Measurements from ENCODE around the gene CUL5. TPM values are rescaled to one million over a fixed set of nuclear protein-coding genes. Genes with fewer than 3 reads are reported as not detected.

The CUL5 gene
- total and polyA plus RNA-seq, 2 of the 8 experiments (the other 6 are each of a cell fraction or from before 2014, with no cell fraction given) = 4.9 to 31.8 TPM

- no peak overlapping the region for H2AFZ ChIP-seq (ENCODE audit: low read length)
- H2BK20ac ChIP-seq (ENCODE audit: low read length) = no peak overlapping the region
- no peak overlapping the region for H4K8ac ChIP-seq (ENCODE audit: extremely low read depth, insufficient read depth, low read length)
- H3K36me3 ChIP-seq (ENCODE audit: control insufficient read depth in 2 of 4, insufficient read depth in 4 of 4, low read length in 3 of 4) = no peaks in the 10 kb centered on the region
- H3K23me2 ChIP-seq (ENCODE audit: low read depth, low read length) = no peaks in the 10 kb centered on the region; the same call in 1 of the 2 replicates
- no peak overlapping the region for H2AK5ac ChIP-seq (ENCODE audit: low read depth, low read length)
- 92% methylated on average over 7 of the region's 7 CpGs; no CpG with 5 or more reads in 1 of the 2 experiments for WGBS, 2 experiments (ENCODE audit: extremely low coverage in 1 of 2, insufficient coverage in 1 of 2, insufficient read length in 1 of 2, insufficient replicate concordance in 2 of 2, low coverage in 1 of 2, low lambda C conversion rate in 2 of 2, missing lambda C conversion rate in 1 of 2)
- no peak for DNase-seq (ENCODE audit: low read depth in 1 of 2, low spot score in 2 of 2)
- H2BK5ac ChIP-seq (ENCODE audit: low read depth, low read length) = no peak overlapping the region
- H3K14ac ChIP-seq (ENCODE audit: insufficient read length) = no peak overlapping the region
- peaks cover 0 to 3% of the 10 kb centered on the region in 2 experiments for H4K20me1 ChIP-seq (replicated peaks in 1 of 2; ENCODE audit: control insufficient read depth in 1 of 2, insufficient read depth in 2 of 2, low read length in 2 of 2)
- no peak overlapping the region for H3K18ac ChIP-seq (ENCODE audit: extremely low read depth, low read length)
- no peaks in the 10 kb centered on the region for H3K27me3 ChIP-seq (replicated peaks in 1 of 4; ENCODE audit: control insufficient read depth in 3 of 4, extremely low read depth in 1 of 4, insufficient read depth in 3 of 4, low read length in 3 of 4)
- peaks cover 3 to 86% of the 10 kb centered on the region in 2 experiments; a peak in 2 of 4 replicates for H3K79me2 ChIP-seq (ENCODE audit: control insufficient read depth in 1 of 2, insufficient read depth in 2 of 2, low read length in 2 of 2)
- no peak overlapping the region for H3K4ac ChIP-seq (replicated peaks; ENCODE audit: insufficient read length, low read depth, low read length)
- no peak overlapping the region for H2BK15ac ChIP-seq (ENCODE audit: low read length)
- no peaks in the 10 kb centered on the region; a peak in 1 of 7 replicates for H3K4me1 ChIP-seq (replicated peaks in 1 of 4; ENCODE audit: control insufficient read depth in 3 of 4, insufficient read depth in 4 of 4, low read length in 3 of 4)
- TF ChIP-seq, protein P1, sequence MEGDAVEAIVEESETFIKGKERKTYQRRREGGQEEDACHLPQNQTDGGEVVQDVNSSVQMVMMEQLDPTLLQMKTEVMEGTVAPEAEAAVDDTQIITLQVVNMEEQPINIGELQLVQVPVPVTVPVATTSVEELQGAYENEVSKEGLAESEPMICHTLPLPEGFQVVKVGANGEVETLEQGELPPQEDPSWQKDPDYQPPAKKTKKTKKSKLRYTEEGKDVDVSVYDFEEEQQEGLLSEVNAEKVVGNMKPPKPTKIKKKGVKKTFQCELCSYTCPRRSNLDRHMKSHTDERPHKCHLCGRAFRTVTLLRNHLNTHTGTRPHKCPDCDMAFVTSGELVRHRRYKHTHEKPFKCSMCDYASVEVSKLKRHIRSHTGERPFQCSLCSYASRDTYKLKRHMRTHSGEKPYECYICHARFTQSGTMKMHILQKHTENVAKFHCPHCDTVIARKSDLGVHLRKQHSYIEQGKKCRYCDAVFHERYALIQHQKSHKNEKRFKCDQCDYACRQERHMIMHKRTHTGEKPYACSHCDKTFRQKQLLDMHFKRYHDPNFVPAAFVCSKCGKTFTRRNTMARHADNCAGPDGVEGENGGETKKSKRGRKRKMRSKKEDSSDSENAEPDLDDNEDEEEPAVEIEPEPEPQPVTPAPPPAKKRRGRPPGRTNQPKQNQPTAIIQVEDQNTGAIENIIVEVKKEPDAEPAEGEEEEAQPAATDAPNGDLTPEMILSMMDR (IDR thresholded peaks at IDR 0.05; ENCODE audit: control extremely low read depth in 1 of 3, insufficient read depth in 1 of 3, low read depth in 1 of 3, low read length in 3 of 3) = peak in 2 of 3 experiments; percentile 29 to 33; a peak in 2 of 4 replicates
- no peak for TF ChIP-seq KDM1A (IDR thresholded peaks at IDR 0.05; ENCODE audit: borderline replicate concordance, low read length)
- peak in 1 of 2 experiments; percentile 32; a peak in 2 of 4 replicates for TF ChIP-seq RAD21 (IDR thresholded peaks at IDR 0.05 in 1 of 2, conservative IDR thresholded peaks at IDR 0.05 in 1 of 2; ENCODE audit: low read depth in 2 of 2, low read length in 2 of 2)
- H2BK12ac ChIP-seq (ENCODE audit: low read depth, low read length) = no peak overlapping the region
- no peak overlapping the region for H4K91ac ChIP-seq (replicated peaks; ENCODE audit: insufficient read length, low read length)
- CTCF ChIA-PET (ENCODE audit: partially characterized antibody) = interaction anchor here (0.6 to 7.7 kb wide), 13 partner anchors 8 to 268 kb away, joined by 3 to 57 read pairs (median 4); partner anchors contain the start of gene CUL5
- no peak overlapping the region for H3K56ac ChIP-seq (replicated peaks; ENCODE audit: insufficient read length, low read depth, low read length)
- H3K27ac ChIP-seq (ENCODE audit: low read depth, low read length) = no peak overlapping the region
- H3K4me3 ChIP-seq (ENCODE audit: extremely low read depth in 1 of 4, insufficient read depth in 2 of 4, low read depth in 3 of 4, low read length in 4 of 4) = no peak overlapping the region
- no peak overlapping the region for H3K23ac ChIP-seq (ENCODE audit: insufficient read length)
- no peak overlapping the region for H3K4me2 ChIP-seq (ENCODE audit: insufficient read depth in 1 of 2, low read depth in 2 of 2, low read length in 2 of 2)
- no peak overlapping the region for H3K9ac ChIP-seq (replicated peaks in 1 of 4; ENCODE audit: extremely low read depth in 1 of 4, low read depth in 3 of 4, low read length in 3 of 4)
- no peak for FAIRE-seq
- peaks cover 2% of the 10 kb centered on the region for H3K79me1 ChIP-seq (ENCODE audit: low read depth, low read length)
- POLR2A ChIA-PET (ENCODE audit: partially characterized antibody) = interaction anchor here (1.2 to 4.9 kb wide), 2 partner anchors 11 to 18 kb away, joined by 3 to 22 read pairs; partner anchors contain the start of gene CUL5
- no peak overlapping the region for H2BK120ac ChIP-seq (replicated peaks; ENCODE audit: low read depth, low read length)
- no peaks in the 10 kb centered on the region for H3K9me3 ChIP-seq (ENCODE audit: insufficient read depth in 2 of 2, low read depth in 1 of 2, low read length in 1 of 2)
- no peak overlapping the region for H4K5ac ChIP-seq (ENCODE audit: insufficient read length, low read depth, low read length)
These were observed 18.4 kb downstream of the CUL5 start for GRCh38 chr11:108027057-108027456.
